ENCODE results near the gene GAS2. TPM values are rescaled to one million over a fixed set of nuclear protein-coding genes. Genes with fewer than 3 reads are reported as not detected.

The GAS2 gene
- polyA plus RNA-seq, 3 donors: 0.86 to 1.00 (median 0.89) TPM

DNA sequence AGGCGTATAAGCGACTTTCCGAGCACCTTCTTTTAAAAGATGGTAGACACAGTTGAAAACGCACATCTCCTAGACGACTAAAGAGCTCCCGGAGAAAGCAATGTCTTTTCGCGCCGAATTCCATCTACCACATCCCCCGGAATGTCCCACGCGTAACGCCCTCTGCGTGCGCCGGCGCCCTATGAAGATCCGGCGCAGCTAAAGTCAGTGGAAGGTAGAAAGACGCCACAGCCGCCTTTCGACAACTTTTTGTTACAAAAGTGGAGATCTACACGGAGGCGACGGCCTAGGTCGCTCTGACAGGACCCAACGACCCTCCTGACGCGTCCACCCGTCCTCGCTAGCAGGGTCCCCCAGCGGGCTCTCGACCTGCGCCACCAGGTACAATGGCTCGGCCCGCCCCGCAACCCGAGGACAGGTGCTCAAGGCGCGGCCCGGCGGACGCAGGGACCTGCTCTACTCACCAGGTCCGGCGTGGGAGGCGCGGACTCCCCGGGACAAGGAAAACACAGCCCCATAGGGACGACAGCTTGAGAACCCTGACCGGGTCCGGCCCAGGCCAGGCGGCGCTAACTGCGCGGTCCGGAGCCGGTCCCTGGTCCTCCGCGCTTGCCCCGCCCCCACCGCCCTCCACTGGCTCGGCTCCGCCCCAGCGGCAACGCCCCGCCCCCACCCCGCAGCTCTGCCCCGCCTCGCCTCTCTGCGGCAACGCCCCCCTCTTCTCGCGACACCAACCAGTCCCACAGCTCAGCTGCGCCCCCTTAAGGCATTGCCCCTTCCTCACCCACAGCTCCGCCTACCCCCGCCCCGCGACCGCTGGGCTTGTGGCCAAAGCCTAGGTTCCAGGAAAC is 163.0 kb downstream of the GAS2 start, which contains the start of gene SVIP:
TSS of gene SVIP (minus strand) at position 571 of the 851 bp plus-strand sequence. CDS start at position 518, 53 bp downstream.
- Histone ChIP-seq H3K36me3 (replicated peaks in 1 of 2; ENCODE audit: control insufficient read depth in 1 of 2, insufficient read depth in 2 of 2, low read length in 2 of 2) (no peaks in the 10 kb centered on the region), H2AFZ (ENCODE audit: insufficient read depth, low read depth, low read length, poor library complexity, severe bottlenecking) (peak within 1 kb of the TSS; percentile 95), H3K4me1 (ENCODE audit: control insufficient read depth in 1 of 2, insufficient read depth in 2 of 2, low read length in 2 of 2) (peaks cover 3 to 14% of the 10 kb centered on the region in 2 donors), H3K4me3 (replicated peaks in 1 of 3; ENCODE audit: low read depth in 2 of 3, low read length in 3 of 3) (peak within 1 kb of the TSS; percentile 71 to 92 (median 86)), H4K20me1 (ENCODE audit: insufficient read depth, low read length) (no peaks in the 10 kb centered on the region), H3K27ac (ENCODE audit: low read depth in 1 of 2, low read length in 2 of 2) (peak within 1 kb of the TSS in 1 of 2 donors; percentile 34), H3K4me2 (replicated peaks; ENCODE audit: extremely low read depth, low read length, poor library complexity, severe bottlenecking) (peak within 1 kb of the TSS; percentile 92), H3K9ac (ENCODE audit: insufficient read depth, low read length, poor library complexity, severe bottlenecking) (peak within 1 kb of the TSS; percentile 50), H3K27me3 (ENCODE audit: control insufficient read depth in 2 of 2, insufficient read depth in 2 of 2, low read length in 2 of 2) (no peaks in the 10 kb centered on the region), H3K79me2 (ENCODE audit: insufficient read depth, low read length) (no peaks in the 10 kb centered on the region), H3K9me3 (replicated peaks in 1 of 2; ENCODE audit: control insufficient read depth in 1 of 2, insufficient read depth in 1 of 2, low read length in 2 of 2) (no peaks in the 10 kb centered on the region)
- no peaks in the 10 kb centered on the region for H3K36me3 Mint-ChIP-seq
- H3K9me3 Mint-ChIP-seq: no peaks in the 10 kb centered on the region
- peaks cover 16% of the 10 kb centered on the region for H3K4me1 Mint-ChIP-seq
- H3K4me3 Mint-ChIP-seq: peak within 1 kb of the TSS; percentile 88 to 94
- peak within 1 kb of the TSS in 3 of 7 donors; percentile 13 to 30 (median 26) for H3K27ac Mint-ChIP-seq
- peak; percentile 70 to 87 (median 75) for DNase-seq
- intact Hi-C loops (cut with micrococcal nuclease): no loop called here
- under 1% methylated on average over 41 of the region's 79 CpGs for WGBS (ENCODE audit: insufficient coverage)
- TF ChIP-seq, protein P1, sequence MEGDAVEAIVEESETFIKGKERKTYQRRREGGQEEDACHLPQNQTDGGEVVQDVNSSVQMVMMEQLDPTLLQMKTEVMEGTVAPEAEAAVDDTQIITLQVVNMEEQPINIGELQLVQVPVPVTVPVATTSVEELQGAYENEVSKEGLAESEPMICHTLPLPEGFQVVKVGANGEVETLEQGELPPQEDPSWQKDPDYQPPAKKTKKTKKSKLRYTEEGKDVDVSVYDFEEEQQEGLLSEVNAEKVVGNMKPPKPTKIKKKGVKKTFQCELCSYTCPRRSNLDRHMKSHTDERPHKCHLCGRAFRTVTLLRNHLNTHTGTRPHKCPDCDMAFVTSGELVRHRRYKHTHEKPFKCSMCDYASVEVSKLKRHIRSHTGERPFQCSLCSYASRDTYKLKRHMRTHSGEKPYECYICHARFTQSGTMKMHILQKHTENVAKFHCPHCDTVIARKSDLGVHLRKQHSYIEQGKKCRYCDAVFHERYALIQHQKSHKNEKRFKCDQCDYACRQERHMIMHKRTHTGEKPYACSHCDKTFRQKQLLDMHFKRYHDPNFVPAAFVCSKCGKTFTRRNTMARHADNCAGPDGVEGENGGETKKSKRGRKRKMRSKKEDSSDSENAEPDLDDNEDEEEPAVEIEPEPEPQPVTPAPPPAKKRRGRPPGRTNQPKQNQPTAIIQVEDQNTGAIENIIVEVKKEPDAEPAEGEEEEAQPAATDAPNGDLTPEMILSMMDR (IDR thresholded peaks at IDR 0.05): peak; percentile 61
- peaks cover 0 to 4% (median 0%) of the 10 kb centered on the region in 3 donors for H3K27me3 Mint-ChIP-seq (ENCODE audit: low read depth in 3 of 3)

DNA sequence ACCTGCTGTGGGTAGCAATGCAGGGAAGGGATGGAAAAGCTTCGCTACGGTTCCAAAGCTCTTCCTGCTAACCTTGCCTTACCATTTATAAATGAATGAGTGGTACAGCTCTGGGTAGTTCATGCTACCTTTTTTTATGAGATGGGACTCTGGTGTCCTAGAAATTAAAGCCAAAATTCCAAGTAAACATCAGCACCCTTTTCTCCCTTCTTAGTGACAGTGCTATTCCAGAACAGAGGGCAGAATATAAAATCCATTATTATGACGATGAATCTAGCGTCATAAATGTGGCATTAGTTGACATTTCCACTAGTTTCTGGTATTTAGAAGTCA is 163.6 kb downstream of the GAS2 start:
- WGBS (ENCODE audit: insufficient coverage): no CpG with 5 or more reads among the region's 4 CpGs
- Histone ChIP-seq H3K4me2 (replicated peaks; ENCODE audit: extremely low read depth, low read length, poor library complexity, severe bottlenecking) (peak overlapping the region; percentile 92), H3K79me2 (ENCODE audit: insufficient read depth, low read length) (no peaks in the 10 kb centered on the region), H2AFZ (ENCODE audit: insufficient read depth, low read depth, low read length, poor library complexity, severe bottlenecking) (peak overlapping the region; percentile 95), H3K27me3 (ENCODE audit: control insufficient read depth in 2 of 2, insufficient read depth in 2 of 2, low read length in 2 of 2) (no peaks in the 10 kb centered on the region), H3K27ac (ENCODE audit: low read depth in 1 of 2, low read length in 2 of 2) (no peak overlapping the region), H3K9ac (ENCODE audit: insufficient read depth, low read length, poor library complexity, severe bottlenecking) (no peak overlapping the region), H3K9me3 (replicated peaks in 1 of 2; ENCODE audit: control insufficient read depth in 1 of 2, insufficient read depth in 1 of 2, low read length in 2 of 2) (no peaks in the 10 kb centered on the region), H4K20me1 (ENCODE audit: insufficient read depth, low read length) (no peaks in the 10 kb centered on the region), H3K4me1 (ENCODE audit: control insufficient read depth in 1 of 2, insufficient read depth in 2 of 2, low read length in 2 of 2) (peaks cover 3 to 14% of the 10 kb centered on the region in 2 donors), H3K36me3 (replicated peaks in 1 of 2; ENCODE audit: control insufficient read depth in 1 of 2, insufficient read depth in 2 of 2, low read length in 2 of 2) (no peaks in the 10 kb centered on the region), H3K4me3 (replicated peaks in 1 of 3; ENCODE audit: low read depth in 2 of 3, low read length in 3 of 3) (peak overlapping the region in 1 of 3 experiments; percentile 86)
- peaks cover 16% of the 10 kb centered on the region for H3K4me1 Mint-ChIP-seq
- H3K4me3 Mint-ChIP-seq: peak overlapping the region; percentile 88 to 94
- peaks cover 0 to 5% (median 0%) of the 10 kb centered on the region in 7 donors for H3K9me3 Mint-ChIP-seq
- H3K36me3 Mint-ChIP-seq: no peaks in the 10 kb centered on the region
- peaks cover 0 to 4% (median 0%) of the 10 kb centered on the region in 3 donors for H3K27me3 Mint-ChIP-seq (ENCODE audit: low read depth in 3 of 3)
- H3K27ac Mint-ChIP-seq: no peak overlapping the region
- TF ChIP-seq, protein P1 (IDR thresholded peaks at IDR 0.05): peak; percentile 28
- intact Hi-C loops (cut with micrococcal nuclease): no loop called here
- no peak for DNase-seq

Data from CD14-positive monocyte (primary cell).